Activated CD8-positive, alpha-beta memory T cell treated with anti-CD3 and anti-CD28 coated beads for 1 hour (primary cell): Measurements from ENCODE around the gene OR51B5.
"Not testable (repeated sequence)": the region's sequence is repeated elsewhere in the genome, so short reads cannot be mapped to it uniquely, and the experiment has no call there.

Experiments used
- DNase-seq, 2 donors: peaks; one replicate each; pipeline ENCODE4 v3.0.0-alpha.2; 2020; ENCODE audit warnings: low read depth in 1 of 2; ENCODE audit errors: extremely low read depth in 1 of 2

Gene OR51B5

GRCh38 chr11:5343474-5344335, at the start of gene OR51B5:
Gene OR51B5 (minus strand): TSS chr11:5343524. CDS start chr11:5343524, 0 bp downstream.
- DNase-seq = no peak

- no peak for DNase-seq
These were observed 46.9 kb upstream of the OR51B5 start for GRCh38 chr11:5390210-5390609.

GRCh38 chr11:5384335-5384734, 41.0 kb upstream of the OR51B5 start:
- DNase-seq = no peak

- DNase-seq = no peak
These were observed 40.3 kb upstream of the OR51B5 start, which contains the start of gene OR51M1 for GRCh38 chr11:5383576-5383975. Gene OR51M1 (plus strand): TSS chr11:5383812. CDS start chr11:5389399, 5,587 bp downstream.

GRCh38 chr11:5380740-5381342, 37.5 kb upstream of the OR51B5 start:
- no peak for DNase-seq

GRCh38 chr11:5369789-5370188, 26.5 kb upstream of the OR51B5 start:
- DNase-seq = no peak

- DNase-seq = no peak
These were observed 25.2 kb upstream of the OR51B5 start for GRCh38 chr11:5368502-5369043.

- no peak for DNase-seq
These were observed 24.2 kb upstream of the OR51B5 start for GRCh38 chr11:5367448-5368074.

- DNase-seq = no peak
These were observed 23.5 kb upstream of the OR51B5 start for GRCh38 chr11:5366856-5367255.

- not testable (repeated sequence) for DNase-seq
These were observed 23.0 kb upstream of the OR51B5 start for GRCh38 chr11:5366365-5366764.

- no peak for DNase-seq
These were observed 20.9 kb upstream of the OR51B5 start for GRCh38 chr11:5364214-5364613.

GRCh38 chr11:5363679-5364078, 20.4 kb upstream of the OR51B5 start:
- DNase-seq = no peak

GRCh38 chr11:5362017-5362625, 18.8 kb upstream of the OR51B5 start:
- DNase-seq = no peak

- DNase-seq = not testable (repeated sequence)
These were observed 12.7 kb upstream of the OR51B5 start for GRCh38 chr11:5356031-5356430.

GRCh38 chr11:5351208-5351607, 7.9 kb upstream of the OR51B5 start, which contains the start of gene OR51B6:
Gene OR51B6 (plus strand): TSS chr11:5351508. CDS start chr11:5351508, 0 bp downstream.
- no peak for DNase-seq

- no peak for DNase-seq
These were observed 6.2 kb upstream of the OR51B5 start for GRCh38 chr11:5349550-5349949.

GRCh38 chr11:5348551-5349194, 5.3 kb upstream of the OR51B5 start:
- no peak for DNase-seq

GRCh38 chr11:5345831-5346230, 2.5 kb upstream of the OR51B5 start:
- DNase-seq = no peak

- no peak for DNase-seq
These were observed 3.5 kb downstream of the OR51B5 start for GRCh38 chr11:5339771-5340322.

GRCh38 chr11:5337253-5337652, 6.1 kb downstream of the OR51B5 start:
- not testable (repeated sequence) for DNase-seq
